C4-2B (cell line): ENCODE results near the gene RPL29.
A peak's percentile ranks its signal among the peaks of the same experiment; 100 is the strongest.
"Not testable (repeated sequence)": the region's sequence is repeated elsewhere in the genome, so short reads cannot be mapped to it uniquely, and the experiment has no call there.

Source experiments
- H3K27ac ChIP-seq: fragments of 450-650 bp; 2 replicates; pipeline ENCODE4 v1.5.1; 2017
- ZFX ChIP-seq: fragments of 450-650 bp; IDR thresholded peaks from 2 replicates; pipeline ENCODE4 v1.6.1; 2017
- TF ChIP-seq, protein P1 (sequence below): fragments of 450-650 bp; conservative IDR thresholded peaks from 2 replicates; pipeline ENCODE4 v1.5.1; 2017; ENCODE audit warnings: mild to moderate bottlenecking

Gene RPL29

DNA sequence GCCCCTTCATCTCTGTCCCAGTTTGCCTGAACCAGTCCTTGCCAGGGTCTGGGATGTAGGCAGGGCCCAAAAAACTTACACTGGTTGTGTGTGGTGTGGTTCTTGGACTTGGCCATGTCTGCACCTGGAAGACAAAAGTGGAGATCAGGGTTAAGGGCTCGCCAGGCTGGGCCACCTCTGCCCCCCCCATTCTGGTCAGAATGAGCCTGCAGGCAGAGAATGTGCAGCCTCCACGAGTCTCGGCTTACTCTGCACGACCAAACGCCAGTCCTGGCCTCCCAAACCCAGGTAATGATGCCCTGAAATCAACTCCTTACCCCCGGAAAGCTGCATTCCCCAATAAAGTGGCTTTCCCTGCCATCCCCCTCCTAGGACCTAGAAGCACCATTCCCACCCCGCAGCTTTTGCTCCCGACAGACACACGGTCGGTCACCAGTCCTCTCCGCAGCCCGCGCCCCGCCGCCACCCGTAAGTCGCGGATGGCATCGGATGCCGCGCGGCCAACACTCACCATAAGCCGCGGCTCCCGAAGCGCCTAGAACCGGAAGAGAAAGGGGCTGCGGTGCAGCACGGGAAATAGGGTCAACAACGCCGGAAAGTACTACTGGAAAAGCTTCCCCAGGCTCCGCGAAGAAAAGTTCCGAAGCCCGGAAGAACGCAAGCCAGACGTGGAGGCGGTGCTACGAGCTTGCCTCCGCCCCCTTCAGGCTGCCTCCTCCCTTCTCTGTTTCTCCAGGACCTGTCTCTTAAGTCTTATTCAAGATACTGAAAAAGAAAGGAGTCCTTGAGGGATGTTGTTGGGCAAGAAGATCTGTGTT is at the start of gene RPL29:
RPL29 (minus strand) TSS at position 550 of the 818 bp plus-strand sequence; CDS start at position 116, 434 bp downstream.
- peak within 1 kb of the TSS; percentile 93 for H3K27ac ChIP-seq
- TF ChIP-seq, protein P1, sequence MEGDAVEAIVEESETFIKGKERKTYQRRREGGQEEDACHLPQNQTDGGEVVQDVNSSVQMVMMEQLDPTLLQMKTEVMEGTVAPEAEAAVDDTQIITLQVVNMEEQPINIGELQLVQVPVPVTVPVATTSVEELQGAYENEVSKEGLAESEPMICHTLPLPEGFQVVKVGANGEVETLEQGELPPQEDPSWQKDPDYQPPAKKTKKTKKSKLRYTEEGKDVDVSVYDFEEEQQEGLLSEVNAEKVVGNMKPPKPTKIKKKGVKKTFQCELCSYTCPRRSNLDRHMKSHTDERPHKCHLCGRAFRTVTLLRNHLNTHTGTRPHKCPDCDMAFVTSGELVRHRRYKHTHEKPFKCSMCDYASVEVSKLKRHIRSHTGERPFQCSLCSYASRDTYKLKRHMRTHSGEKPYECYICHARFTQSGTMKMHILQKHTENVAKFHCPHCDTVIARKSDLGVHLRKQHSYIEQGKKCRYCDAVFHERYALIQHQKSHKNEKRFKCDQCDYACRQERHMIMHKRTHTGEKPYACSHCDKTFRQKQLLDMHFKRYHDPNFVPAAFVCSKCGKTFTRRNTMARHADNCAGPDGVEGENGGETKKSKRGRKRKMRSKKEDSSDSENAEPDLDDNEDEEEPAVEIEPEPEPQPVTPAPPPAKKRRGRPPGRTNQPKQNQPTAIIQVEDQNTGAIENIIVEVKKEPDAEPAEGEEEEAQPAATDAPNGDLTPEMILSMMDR, result no peak
- no peak for TF ChIP-seq ZFX

DNA sequence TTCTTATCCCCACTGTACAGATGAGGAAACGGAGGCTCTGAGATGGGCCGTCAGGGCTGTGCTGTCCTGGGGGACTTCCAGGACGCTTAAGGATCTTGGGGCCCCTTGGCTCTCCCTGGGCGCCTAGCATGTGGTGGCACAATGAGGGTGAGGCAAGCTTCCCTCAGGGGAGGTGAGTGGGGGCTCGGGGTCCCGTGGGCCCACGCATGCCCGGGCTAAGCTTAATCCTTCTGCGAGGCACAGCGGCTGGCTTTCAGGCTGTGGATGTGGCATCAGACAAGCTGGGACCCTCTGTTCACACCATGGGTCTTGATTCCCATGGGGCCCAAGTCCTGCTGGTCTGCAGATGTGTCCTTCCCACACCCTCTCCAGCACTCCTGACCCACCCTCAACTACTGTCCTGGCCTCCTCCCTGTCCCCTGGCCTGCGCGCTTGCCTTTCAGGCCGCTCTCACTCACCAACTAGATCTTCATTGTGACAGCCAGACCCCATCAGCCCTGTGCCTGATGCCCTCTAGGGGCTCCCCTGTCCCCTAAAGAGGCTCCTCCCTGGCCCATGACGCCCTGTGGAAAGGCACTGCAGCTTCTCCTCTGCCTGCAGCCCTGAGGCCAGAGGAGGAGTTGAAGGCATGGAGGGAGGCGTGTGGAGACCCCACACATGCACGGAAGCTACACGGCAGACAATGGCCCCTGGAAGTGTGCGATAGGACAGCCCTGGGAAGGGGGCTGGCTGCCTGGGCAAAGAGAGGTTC is 49.3 kb upstream of the RPL29 start:
- no peak for TF ChIP-seq ZFX
- TF ChIP-seq, protein P1, result no peak
- no peak overlapping the region for H3K27ac ChIP-seq

DNA sequence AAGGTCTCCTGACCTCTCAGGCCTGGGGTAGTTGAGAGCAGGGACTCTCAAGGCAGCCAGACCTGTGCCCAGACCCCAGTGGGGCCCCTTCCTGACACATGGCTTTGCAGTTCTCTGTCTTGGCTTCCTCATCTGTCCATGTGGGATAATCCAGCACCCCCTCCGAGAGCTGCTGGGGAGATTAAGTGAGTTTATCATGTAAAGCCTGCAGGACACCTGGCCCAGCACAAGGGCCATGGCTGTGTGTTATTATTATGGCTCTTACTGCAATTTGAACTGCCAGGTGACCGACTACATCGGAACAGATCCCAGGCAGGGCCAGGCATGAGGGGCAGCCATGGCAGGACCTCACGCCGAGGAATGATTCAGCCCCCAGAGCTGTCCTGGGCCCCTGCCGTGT is 48.1 kb upstream of the RPL29 start:
- no peak overlapping the region for H3K27ac ChIP-seq
- TF ChIP-seq, protein P1, result no peak
- no peak for TF ChIP-seq ZFX

DNA sequence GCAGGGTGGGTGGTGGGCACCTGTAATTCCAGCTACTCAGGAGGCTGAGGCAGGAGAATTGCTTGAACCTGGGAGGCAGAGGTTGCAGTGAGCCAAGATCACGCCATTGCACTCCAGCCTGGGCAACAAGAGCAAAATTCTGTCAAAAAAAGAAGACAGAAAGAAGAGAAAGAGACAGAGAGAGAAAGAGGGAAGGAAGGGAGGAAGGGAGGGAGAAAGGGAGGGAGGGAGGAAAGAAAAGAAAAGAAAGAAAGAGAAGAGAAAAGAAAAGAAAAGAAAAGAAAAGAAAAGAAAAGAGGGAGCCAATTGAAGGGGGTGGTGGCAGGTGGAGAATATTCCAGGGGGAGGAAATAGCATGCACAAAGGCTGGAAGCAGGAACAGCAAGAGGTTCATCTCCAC is 47.3 kb upstream of the RPL29 start:
- not testable (repeated sequence) for H3K27ac ChIP-seq

DNA sequence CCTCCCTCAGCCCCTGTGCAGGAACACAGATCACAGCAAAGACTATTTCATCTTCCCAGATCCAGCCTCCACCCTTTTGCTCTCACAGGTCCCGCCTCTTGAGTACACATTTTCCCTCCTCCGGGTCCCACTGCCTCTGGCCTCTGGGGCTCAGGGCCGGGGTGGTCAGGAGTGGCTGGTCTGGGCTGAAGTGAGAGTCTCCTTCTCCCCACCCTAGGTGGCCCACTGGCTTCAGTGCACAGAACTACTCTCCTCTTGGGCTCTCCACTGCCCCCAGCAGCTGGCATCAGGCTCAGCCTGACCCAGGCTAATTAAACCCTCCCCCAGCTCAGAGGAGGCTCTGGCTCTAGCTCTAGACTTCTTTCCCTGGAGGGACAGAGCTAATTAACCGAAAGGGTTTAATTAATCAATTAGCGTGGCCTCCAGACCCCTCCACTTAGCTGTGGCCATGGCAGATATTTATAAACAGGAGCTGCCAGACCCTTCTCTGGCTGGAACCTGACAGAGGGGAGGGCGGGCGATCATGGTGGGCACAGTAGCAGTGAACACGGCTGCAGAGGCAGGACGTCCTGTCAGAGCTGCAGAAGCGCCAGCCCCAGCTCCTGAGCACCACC is 45.5 kb upstream of the RPL29 start:
- TF ChIP-seq ZFX, result no peak
- TF ChIP-seq, protein P1, result no peak
- no peak overlapping the region for H3K27ac ChIP-seq

DNA sequence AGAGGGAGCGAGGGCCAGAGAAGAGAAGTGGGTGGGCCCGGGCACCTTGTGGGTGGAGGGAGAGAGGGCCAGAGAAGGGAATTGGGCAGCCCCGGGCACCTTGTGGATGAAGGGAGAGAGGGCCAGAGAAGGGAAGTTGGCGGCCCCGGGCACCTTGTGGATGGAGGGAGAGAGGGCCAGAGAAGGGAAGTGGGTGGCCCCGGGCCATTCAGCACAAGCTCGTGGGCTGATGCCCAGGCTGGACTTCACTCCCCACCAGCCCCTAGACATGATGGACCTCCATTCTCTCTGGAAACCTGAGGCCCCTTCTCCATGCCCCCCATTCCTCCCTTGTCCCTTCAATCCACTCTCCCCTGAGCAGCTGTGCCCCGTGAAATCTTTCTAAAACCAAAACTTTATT is 44.9 kb upstream of the RPL29 start:
- TF ChIP-seq, protein P1, result no peak
- no peak for TF ChIP-seq ZFX
- no peak overlapping the region for H3K27ac ChIP-seq

DNA sequence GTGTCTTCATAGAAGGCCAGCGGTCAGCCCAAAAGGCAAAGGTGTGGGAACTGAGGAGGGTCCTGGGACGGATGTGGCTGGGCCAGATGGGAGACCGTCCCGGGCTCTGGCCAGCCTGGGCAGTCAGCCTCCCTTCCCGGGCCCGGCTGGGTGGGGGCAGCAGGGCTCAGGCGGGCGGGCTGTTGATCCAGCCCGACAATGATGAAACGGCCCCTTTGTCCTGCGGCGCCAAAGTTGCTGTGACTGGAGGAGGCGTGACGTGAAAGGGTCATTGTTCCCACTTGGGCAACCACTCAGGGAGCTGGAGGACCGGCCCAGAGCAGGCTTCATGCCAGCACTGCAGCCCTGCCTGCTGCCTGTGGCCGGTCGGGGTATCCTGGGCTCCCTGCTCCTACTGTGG is 44.2 kb upstream of the RPL29 start:
- no peak overlapping the region for H3K27ac ChIP-seq
- TF ChIP-seq, protein P1, result no peak
- no peak for TF ChIP-seq ZFX
